Activated CD4-positive, alpha-beta T cell treated with anti-CD3 and anti-CD28 coated beads for 36 hours (primary cell): Measurements from ENCODE around the gene ZDHHC4. TPM values are rescaled to one million over a fixed set of nuclear protein-coding genes. Genes with fewer than 3 reads are reported as not detected.

Experiments
- ATAC-seq: fragments of 200-7000 bp; cut with Tn5 transposase; one replicate; pipeline ENCODE4 v1.10.0; 2021; ENCODE audit warnings: mild to moderate bottlenecking, moderate library complexity
- CTCF ChIA-PET: fragments of 350-600 bp; sonication (Branson Sonifier 250); formaldehyde crosslinking; loops from one replicate; lab custom pipeline; 2021; ENCODE audit warnings: antibody characterized with exemption; lab: Charles Lee
- POLR2A ChIA-PET: fragments of 350-600 bp; sonication (Branson Sonifier 250); formaldehyde crosslinking; loops from one replicate; lab custom pipeline; 2021; ENCODE audit warnings: antibody characterized with exemption, inconsistent platforms; lab: Charles Lee
- DNase-seq: peaks from one replicate; pipeline ENCODE4 v3.0.0-alpha.2; 2020
- H3K27ac Mint-ChIP-seq: one replicate; pipeline ENCODE4 v1.8.0; 2021; ENCODE audit warnings: mixed read lengths
- H3K27me3 Mint-ChIP-seq: one replicate; pipeline ENCODE4 v1.8.0; 2021; ENCODE audit warnings: mixed read lengths
- H3K36me3 Mint-ChIP-seq: one replicate; pipeline ENCODE4 v1.8.0; 2021; ENCODE audit warnings: low read depth, mixed read lengths
- H3K4me1 Mint-ChIP-seq: one replicate; pipeline ENCODE4 v1.8.0; 2021; ENCODE audit warnings: mixed read lengths
- H3K4me3 Mint-ChIP-seq: one replicate; pipeline ENCODE4 v1.8.0; 2021; ENCODE audit warnings: mild to moderate bottlenecking, moderate library complexity, mixed read lengths
- H3K9me3 Mint-ChIP-seq: one replicate; pipeline ENCODE4 v1.8.0; 2021; ENCODE audit warnings: low read depth, mixed read lengths
- intact Hi-C, 2 experiments: fragments of 100-400 bp; cut with DNase I in 1 of 2; cut with micrococcal nuclease in 1 of 2; formaldehyde crosslinking; loops; one replicate each; pipeline versions ENCODE4 v1.14.2 to v1.15.1; 2022 to 2024; cut with DNase I, micrococcal nuclease
- total RNA-seq, 2 experiments: library from RNA; stranded (reverse); gene quantifications; one replicate each; pipeline ENCODE4 v1.2.3, GENCODE V29; 2021

ZDHHC4 gene
- total RNA-seq, 2 experiments from 2014 or later = 30.1 to 34.1 TPM

DNA sequence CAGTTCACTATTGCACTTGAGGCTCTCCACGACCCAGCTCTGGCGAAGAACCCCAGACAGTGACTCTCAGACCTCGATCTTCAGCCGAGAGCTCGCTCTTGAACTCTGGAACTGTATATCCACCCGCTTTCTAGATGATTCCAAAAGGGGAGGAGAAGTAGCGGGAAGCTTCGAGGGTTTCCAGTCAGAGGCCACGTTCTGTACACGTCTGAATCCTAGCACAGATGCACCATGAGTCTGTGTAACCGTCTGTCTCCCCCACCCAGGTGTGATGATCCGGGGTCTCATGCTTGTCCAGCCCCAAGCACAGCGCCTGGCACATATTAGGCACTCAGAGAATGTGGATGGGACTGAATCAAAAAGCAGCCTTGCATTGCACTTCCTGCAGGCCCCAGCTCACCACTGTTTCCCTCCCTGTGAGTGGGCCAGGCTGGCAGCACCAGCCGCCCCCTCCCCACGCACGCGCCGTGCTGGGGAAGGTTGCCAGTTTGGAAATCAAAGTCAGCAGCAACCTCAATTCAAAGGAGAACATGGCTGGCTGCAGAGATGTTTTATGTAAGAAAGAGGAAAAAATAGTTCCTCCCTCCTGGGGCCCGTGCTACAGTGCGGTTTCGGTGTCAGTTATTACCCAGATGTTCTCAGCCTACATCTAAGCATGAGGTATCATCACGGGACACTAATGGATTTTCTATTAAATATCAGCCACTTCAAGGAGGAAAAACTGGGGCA is 31.7 kb upstream of the ZDHHC4 start:
- Mint-ChIP-seq H3K27ac (no peak overlapping the region), H3K4me1 (peaks cover 10% of the 10 kb centered on the region), H3K27me3 (peaks cover 2% of the 10 kb centered on the region), H3K9me3 (no peaks in the 10 kb centered on the region), H3K4me3 (no peak overlapping the region), H3K36me3 (no peaks in the 10 kb centered on the region)
- intact Hi-C loops = no loop called here
- POLR2A ChIA-PET = no interaction called here
- ATAC-seq (peak; percentile 57), DNase-seq (no peak)
- CTCF ChIA-PET = interaction anchor here (0.7 to 1.2 kb wide), 2 partner anchors 30 to 1559 kb away, joined by 3 read pairs; no protein-coding TSS in a partner anchor

DNA sequence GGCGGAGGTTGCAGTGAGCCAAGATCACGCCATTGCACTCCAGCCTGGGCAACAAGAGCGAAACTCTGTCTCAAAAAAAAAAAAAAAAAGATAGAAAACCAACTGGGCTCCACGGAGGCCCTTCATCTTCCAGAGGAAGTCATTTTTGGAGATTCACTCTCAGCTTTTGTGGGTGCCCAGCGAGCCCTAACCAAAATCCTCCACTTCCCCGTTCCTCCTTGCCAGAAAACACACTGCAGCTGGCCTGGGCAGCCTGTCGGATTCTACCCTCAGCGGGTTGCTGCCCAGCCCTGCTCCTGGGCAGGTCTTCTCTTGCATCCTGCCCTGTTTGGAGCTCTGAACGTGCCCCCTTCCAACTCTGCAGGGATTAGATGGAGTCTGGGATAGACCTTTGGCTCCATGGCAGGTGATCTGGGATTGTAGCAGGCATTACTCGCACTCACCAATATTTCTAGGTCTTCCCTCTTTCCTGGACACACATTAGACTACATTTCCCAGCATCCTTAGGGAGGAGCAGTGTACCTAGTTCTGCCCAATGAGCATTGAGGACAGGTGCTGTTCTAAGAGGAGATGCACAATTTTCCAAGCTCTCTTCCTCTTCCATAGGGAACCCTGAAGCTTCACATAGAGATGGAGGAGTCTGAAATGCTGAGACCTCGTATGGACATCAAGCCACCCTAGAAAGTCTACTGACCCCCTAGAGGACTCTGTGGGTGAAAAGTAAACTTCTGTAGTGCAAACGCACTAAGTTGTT is 30.6 kb upstream of the ZDHHC4 start:
- DNase-seq (no peak), ATAC-seq (no peak)
- Mint-ChIP-seq H3K4me3 (no peak overlapping the region), H3K27ac (no peak overlapping the region), H3K27me3 (peaks cover 2% of the 10 kb centered on the region), H3K36me3 (no peaks in the 10 kb centered on the region), H3K9me3 (no peaks in the 10 kb centered on the region), H3K4me1 (peaks cover 10% of the 10 kb centered on the region)
- POLR2A ChIA-PET = no interaction called here
- intact Hi-C loops = no loop called here
- CTCF ChIA-PET = interaction anchor here (0.6 to 1.0 kb wide), 2 partner anchors 13 to 18 kb away, joined by 3 to 4 read pairs; no protein-coding TSS in a partner anchor

DNA sequence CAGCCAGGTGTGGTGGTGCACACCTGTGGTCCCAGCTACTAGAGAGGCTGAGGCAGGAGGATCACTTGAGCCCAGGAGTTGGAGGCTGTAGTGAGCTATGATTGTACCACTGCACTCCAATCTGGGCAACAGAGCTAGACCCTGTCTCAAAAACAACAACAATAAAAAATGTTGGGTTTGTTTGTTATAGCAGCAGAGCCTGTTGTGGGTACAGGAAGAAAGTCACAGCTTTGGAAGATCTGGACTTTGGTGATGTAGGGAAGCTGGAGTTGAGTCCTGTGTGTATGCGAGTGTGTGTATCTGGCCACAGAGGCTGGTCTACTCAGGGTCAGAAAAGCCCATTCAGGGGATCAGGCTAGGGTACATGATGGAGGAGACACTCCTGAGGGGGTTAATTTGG is 29.9 kb upstream of the ZDHHC4 start:
- DNase-seq (no peak), ATAC-seq (no peak)
- Mint-ChIP-seq H3K4me1 (peaks cover 10% of the 10 kb centered on the region), H3K27me3 (peaks cover 2% of the 10 kb centered on the region), H3K27ac (no peak overlapping the region), H3K36me3 (no peaks in the 10 kb centered on the region), H3K9me3 (no peaks in the 10 kb centered on the region), H3K4me3 (no peak overlapping the region)
- POLR2A ChIA-PET = no interaction called here
- intact Hi-C loops = no loop called here
- CTCF ChIA-PET = interaction anchor here (0.7 to 1.0 kb wide), 2 partner anchors 14 to 51 kb away, joined by 4 read pairs; no protein-coding TSS in a partner anchor

DNA sequence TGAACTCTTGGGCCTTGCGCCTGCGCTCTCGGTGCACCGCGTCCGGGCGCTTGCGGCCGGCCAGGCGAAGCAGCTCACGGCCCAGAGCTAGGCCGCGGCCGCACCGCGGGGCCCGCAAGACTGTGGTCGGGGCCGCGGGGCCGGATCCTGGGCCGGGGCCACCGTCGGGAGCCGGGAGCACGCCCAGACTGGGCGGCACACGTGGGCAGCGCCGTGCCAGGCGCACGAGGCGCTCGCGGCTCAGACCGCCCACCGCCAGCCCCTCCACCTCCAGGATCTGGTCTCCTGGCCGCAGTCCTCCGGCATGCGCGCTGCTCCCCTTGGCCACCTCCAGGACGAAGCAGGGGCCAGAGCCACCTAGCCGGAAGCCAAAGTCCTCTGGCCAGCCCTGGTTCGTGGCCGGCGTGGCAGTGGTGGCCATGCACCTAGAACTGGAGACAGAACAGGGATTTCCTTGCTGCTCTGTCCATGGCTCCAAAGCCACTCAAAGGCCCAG is 26.2 kb upstream of the ZDHHC4 start, which contains the start of gene GRID2IP:
Gene GRID2IP (minus strand): TSS at position 446 of the 496 bp plus-strand sequence. CDS start 25 bp downstream, at position 421.
- H3K27ac Mint-ChIP-seq = no peak within 1 kb of the TSS

DNA sequence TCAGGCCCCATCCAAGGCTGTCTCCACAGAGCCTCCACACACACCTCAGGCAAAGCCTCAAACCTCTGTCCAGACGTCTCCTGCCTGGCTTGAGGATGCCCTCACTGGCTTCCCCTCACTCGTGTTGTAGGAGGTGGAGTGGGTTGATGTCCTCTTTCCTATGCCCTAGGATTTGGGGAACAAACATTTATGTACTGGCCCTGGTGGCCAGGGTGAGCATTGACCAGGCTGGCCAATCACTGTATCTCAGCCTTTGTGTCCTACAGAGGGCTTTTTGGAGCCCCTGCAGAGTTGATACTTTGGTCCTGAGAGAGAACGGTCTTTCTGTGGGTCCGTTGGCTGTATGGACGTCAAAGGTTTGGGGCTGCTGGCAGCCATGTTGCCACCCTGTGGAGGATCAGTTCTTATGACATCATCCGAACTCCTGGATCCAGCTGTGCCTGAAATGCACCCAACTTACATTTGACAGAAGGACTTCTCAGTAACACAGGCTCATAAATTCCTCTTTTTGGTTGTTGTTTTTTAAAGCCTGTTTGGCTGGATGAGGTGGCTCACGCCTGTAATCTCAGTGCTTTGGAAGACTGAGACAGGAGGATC is 23.7 kb upstream of the ZDHHC4 start:
- ChIA-PET CTCF (no interaction called here), POLR2A (no interaction called here)
- Mint-ChIP-seq H3K4me3 (no peak overlapping the region), H3K27ac (no peak overlapping the region), H3K36me3 (no peaks in the 10 kb centered on the region), H3K4me1 (peaks cover 7% of the 10 kb centered on the region), H3K9me3 (no peaks in the 10 kb centered on the region), H3K27me3 (no peaks in the 10 kb centered on the region)
- intact Hi-C loops = no loop called here
- DNase-seq = no peak
- ATAC-seq = peak; percentile 30

More for the DNA sequence above, 26.2 kb upstream of the ZDHHC4 start, which contains the start of gene GRID2IP:
- ChIA-PET CTCF (no interaction called here), POLR2A (no interaction called here)
- ATAC-seq (no peak), DNase-seq (no peak)
- intact Hi-C loops = no loop called here
- Mint-ChIP-seq H3K9me3 (no peaks in the 10 kb centered on the region), H3K4me1 (peaks cover 9% of the 10 kb centered on the region), H3K4me3 (no peak within 1 kb of the TSS), H3K27me3 (no peaks in the 10 kb centered on the region), H3K36me3 (no peaks in the 10 kb centered on the region)

DNA sequence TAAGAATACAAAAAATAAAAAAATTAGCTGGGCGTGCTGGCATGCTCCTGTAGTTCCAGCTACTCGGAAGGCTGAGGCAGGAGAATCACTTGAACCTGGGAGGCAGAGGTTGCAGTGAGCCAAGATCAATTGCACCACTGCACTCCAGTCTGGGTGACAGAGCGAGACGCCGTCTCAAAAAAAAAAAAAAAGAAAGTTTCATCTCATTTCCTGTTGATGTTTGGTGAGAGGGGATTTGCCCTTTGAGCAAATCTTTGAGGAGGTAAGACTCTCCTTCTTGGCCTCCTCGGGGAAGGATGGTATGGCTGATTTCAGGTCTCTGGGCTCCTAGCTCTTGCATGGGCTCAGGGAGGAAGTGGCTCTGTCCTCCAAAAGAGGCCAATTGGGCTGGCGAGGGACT is 22.4 kb upstream of the ZDHHC4 start:
- Mint-ChIP-seq H3K27me3 (no peaks in the 10 kb centered on the region), H3K36me3 (no peaks in the 10 kb centered on the region), H3K4me1 (peaks cover 7% of the 10 kb centered on the region), H3K27ac (peak overlapping the region; percentile 72), H3K4me3 (peak overlapping the region; percentile 15), H3K9me3 (no peaks in the 10 kb centered on the region)
- POLR2A ChIA-PET = no interaction called here
- no peak for DNase-seq
- intact Hi-C loops = no loop called here
- CTCF ChIA-PET = interaction anchor here (0.6 to 1.7 kb wide), 3 partner anchors 12 to 31 kb away, joined by 3 to 5 read pairs (median 3); no protein-coding TSS in a partner anchor
- ATAC-seq = peak; percentile 66

DNA sequence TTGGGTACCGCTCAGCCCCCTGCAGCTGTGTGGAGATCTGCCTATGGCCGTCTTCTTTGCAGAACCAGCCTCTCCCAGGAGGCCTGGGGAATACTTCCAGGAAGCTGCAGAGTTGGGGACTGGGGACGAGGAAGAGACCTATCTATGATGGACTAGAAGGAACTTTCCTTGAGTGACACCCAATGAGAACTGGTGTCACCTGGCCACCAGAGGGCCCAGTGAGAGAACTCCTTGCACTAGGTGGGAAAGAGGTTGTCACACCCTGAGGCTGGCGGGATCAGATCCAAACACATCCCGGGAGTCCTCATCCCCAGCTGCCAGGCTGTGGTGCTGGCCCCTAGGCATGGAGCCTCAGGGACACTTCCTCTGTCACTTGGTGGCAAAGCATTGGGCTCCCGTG is 21.1 kb upstream of the ZDHHC4 start:
- CTCF ChIA-PET = interaction anchor here (1.7 kb wide), 1 partner anchor 20 kb away, joined by 5 read pairs; no protein-coding TSS in a partner anchor
- DNase-seq (no peak), ATAC-seq (no peak)
- Mint-ChIP-seq H3K9me3 (no peaks in the 10 kb centered on the region), H3K4me1 (peaks cover 7% of the 10 kb centered on the region), H3K4me3 (no peak overlapping the region), H3K27ac (no peak overlapping the region), H3K27me3 (no peaks in the 10 kb centered on the region), H3K36me3 (no peaks in the 10 kb centered on the region)
- intact Hi-C loops = no loop called here
- POLR2A ChIA-PET = no interaction called here

DNA sequence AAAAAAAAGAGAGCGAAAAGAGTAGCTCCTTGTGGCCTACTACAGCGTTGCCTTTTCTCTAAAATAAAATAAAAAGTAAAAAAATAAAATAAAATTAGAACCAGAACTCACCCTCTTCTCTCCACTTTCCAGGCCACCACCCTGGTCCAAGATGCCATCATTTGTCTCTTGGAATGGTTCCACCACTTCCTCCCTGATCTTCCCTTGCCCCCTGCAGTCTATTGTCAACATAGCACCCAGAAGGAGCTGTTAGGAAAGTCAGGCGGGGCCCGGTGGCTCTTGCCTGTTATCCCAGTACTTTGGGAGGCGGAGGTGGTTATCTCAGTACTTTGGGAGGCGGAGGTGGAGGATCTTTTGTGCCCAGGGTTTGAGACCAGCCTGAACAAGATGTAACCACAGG is 18.4 kb upstream of the ZDHHC4 start:
- peaks cover 7% of the 10 kb centered on the region for H3K4me1 Mint-ChIP-seq

DNA sequence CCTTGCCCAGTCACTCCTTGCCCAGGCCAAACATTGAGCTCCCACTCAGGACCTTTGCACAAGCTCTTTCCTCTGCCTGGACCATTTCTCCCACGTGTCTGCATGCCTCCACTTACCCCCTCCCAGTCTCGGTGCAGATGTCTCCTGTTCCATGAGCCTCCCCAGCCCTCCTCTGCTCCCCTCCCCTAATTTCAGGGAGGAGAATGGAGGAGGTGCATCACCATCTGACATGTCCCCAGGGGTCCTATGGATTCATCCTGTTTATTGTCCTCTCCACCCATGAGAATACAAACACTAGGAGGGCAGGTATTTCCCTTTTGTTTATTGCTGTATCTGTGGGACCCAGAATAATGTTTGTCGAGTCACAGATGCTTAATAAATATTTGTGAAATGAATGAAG is 17.4 kb upstream of the ZDHHC4 start:
- Mint-ChIP-seq H3K27me3 (no peaks in the 10 kb centered on the region), H3K4me1 (peaks cover 2% of the 10 kb centered on the region), H3K36me3 (no peaks in the 10 kb centered on the region), H3K9me3 (no peaks in the 10 kb centered on the region), H3K27ac (no peak overlapping the region), H3K4me3 (no peak overlapping the region)
- ATAC-seq = no peak
- ChIA-PET POLR2A (no interaction called here), CTCF (interaction anchor here (0.8 to 2.1 kb wide), 4 partner anchors 9 to 44 kb away, joined by 4 to 10 read pairs (median 9); no protein-coding TSS in a partner anchor)
- intact Hi-C loops = no loop called here
- no peak for DNase-seq

More for the DNA sequence above, 18.4 kb upstream of the ZDHHC4 start:
- H3K9me3 Mint-ChIP-seq = no peaks in the 10 kb centered on the region
- DNase-seq (peak; percentile 46), ATAC-seq (peak; percentile 47)
- H3K27me3 Mint-ChIP-seq = no peaks in the 10 kb centered on the region
- POLR2A ChIA-PET = interaction anchor here (0.6 kb wide), 2 partner anchors 10 to 46 kb away, joined by 3 to 4 read pairs; no protein-coding TSS in a partner anchor
- H3K27ac Mint-ChIP-seq = no peak overlapping the region
- no peaks in the 10 kb centered on the region for H3K36me3 Mint-ChIP-seq
- CTCF ChIA-PET = interaction anchor here (0.6 to 2.1 kb wide), 12 partner anchors 10 to 176 kb away, joined by 3 to 10 read pairs (median 4); no protein-coding TSS in a partner anchor
- intact Hi-C loops = no loop called here
- no peak overlapping the region for H3K4me3 Mint-ChIP-seq

DNA sequence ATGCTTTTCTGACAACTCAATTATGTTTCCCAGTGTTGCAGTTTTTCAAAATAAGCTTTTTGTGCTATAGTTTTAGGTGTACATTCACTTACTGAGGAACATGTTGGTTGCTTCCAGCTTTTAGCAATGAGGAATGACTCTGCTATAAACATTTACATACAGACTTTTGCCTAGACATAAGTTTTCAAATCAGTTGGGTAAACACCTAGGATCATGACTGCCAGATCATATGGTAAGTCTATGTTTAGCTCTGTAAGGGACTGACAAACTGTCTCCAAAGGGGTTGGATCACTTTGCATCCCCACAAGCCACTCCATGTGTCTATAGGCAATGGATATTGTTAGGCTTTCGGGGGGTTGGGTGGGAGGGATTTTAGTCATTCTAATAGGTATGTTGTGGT is 15.1 kb upstream of the ZDHHC4 start:
- intact Hi-C loops = no loop called here
- H3K27ac Mint-ChIP-seq = no peak overlapping the region
- CTCF ChIA-PET = interaction anchor here (0.6 kb wide), 2 partner anchors 29 to 1050 kb away, joined by 3 to 5 read pairs; no protein-coding TSS in a partner anchor
- ATAC-seq = no peak
- H3K4me3 Mint-ChIP-seq = no peak overlapping the region
- no peaks in the 10 kb centered on the region for H3K27me3 Mint-ChIP-seq
- POLR2A ChIA-PET = no interaction called here
- H3K4me1 Mint-ChIP-seq = no peaks in the 10 kb centered on the region
- no peaks in the 10 kb centered on the region for H3K36me3 Mint-ChIP-seq
- no peak for DNase-seq
- no peaks in the 10 kb centered on the region for H3K9me3 Mint-ChIP-seq
